SK-N-SH (cell line): ENCODE results near the gene DNMBP.

Experiments used
- CHD2 ChIP-seq: fragments of 150-350 bp; IDR thresholded peaks from 2 replicates; pipeline ENCODE4 v1.6.1; 2018; ENCODE audit warnings: low read length; ENCODE audit not compliant: partially characterized antibody
- CTCF ChIP-seq: fragments of 200-600 bp; sonication (generic); IDR thresholded peaks from 2 replicates; pipeline ENCODE4 v1.6.1; 2017; ENCODE audit warnings: antibody characterized with exemption, mild to moderate bottlenecking, moderate library complexity
- ELF1 ChIP-seq: IDR thresholded peaks from 2 replicates; pipeline ENCODE4 v1.4.0; 2012
- EP300 ChIP-seq, 2 experiments: IDR thresholded peaks; 2 replicates each; pipeline versions ENCODE4 v1.4.0 to v1.6.1; 2012; ENCODE audit warnings: borderline replicate concordance in 1 of 2, low read depth in 1 of 2, low read length in 1 of 2
- EZH2phosphoT487 ChIP-seq: fragments of 200-600 bp; sonication (generic); IDR thresholded peaks from 2 replicates; pipeline ENCODE4 v1.6.1; 2017; ENCODE audit warnings: low read depth, mixed run types, mild to moderate bottlenecking, antibody characterized with exemption, moderate library complexity, borderline replicate concordance
- JUND ChIP-seq: IDR thresholded peaks from 2 replicates; pipeline ENCODE4 v1.4.0; 2012
- MAX ChIP-seq: IDR thresholded peaks from 2 replicates; pipeline ENCODE4 v1.4.0; 2012; ENCODE audit warnings: low read depth
- NFIC ChIP-seq: IDR thresholded peaks from 2 replicates; pipeline ENCODE4 v1.4.0; 2012; ENCODE audit warnings: borderline replicate concordance
- PBX3 ChIP-seq: IDR thresholded peaks from 2 replicates; pipeline ENCODE4; 2012
- POLR2AphosphoS5 ChIP-seq: IDR thresholded peaks from 2 replicates; pipeline ENCODE4 v1.6.1; 2012; ENCODE audit warnings: low read depth, low read length
- YY1 ChIP-seq: IDR thresholded peaks from 2 replicates; pipeline ENCODE4 v1.4.0; 2012; ENCODE audit warnings: low read depth, mild to moderate bottlenecking
- ZBTB33 ChIP-seq: IDR thresholded peaks from 2 replicates; pipeline ENCODE4 v1.4.0; 2012; ENCODE audit warnings: low read depth, borderline replicate concordance
- TF ChIP-seq, protein P1 (sequence below): fragments of 150-350 bp; IDR thresholded peaks from 2 replicates; pipeline ENCODE4 v1.6.1; 2017; ENCODE audit warnings: antibody characterized with exemption, low read length, low read depth, borderline replicate concordance

- TF ChIP-seq PBX3, result 0 out of 2 replicates have a peak, but pooled peaks have one; percentile 28
- TF ChIP-seq, protein P1, sequence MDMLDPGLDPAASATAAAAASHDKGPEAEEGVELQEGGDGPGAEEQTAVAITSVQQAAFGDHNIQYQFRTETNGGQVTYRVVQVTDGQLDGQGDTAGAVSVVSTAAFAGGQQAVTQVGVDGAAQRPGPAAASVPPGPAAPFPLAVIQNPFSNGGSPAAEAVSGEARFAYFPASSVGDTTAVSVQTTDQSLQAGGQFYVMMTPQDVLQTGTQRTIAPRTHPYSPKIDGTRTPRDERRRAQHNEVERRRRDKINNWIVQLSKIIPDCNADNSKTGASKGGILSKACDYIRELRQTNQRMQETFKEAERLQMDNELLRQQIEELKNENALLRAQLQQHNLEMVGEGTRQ, result no peak
- TF ChIP-seq POLR2AphosphoS5, result peak; percentile 58; the same call in 1 of the 2 replicates
- TF ChIP-seq CTCF, result no peak
- TF ChIP-seq CHD2, result no peak
- TF ChIP-seq ELF1, result no peak; the same call in 1 of the 2 replicates
- peak; percentile 31 to 51; a peak in 1 of 4 replicates for TF ChIP-seq EP300 (IDR thresholded peaks at IDR 0.05; ENCODE audit: borderline replicate concordance in 1 of 2, low read depth in 1 of 2, low read length in 1 of 2)
- TF ChIP-seq EZH2phosphoT487, result no peak
- TF ChIP-seq JUND, result peak; percentile 26; the same call in 1 of the 2 replicates
- no peak for TF ChIP-seq YY1
- no peak for TF ChIP-seq MAX
- peak; percentile 78 for TF ChIP-seq NFIC
- no peak for TF ChIP-seq ZBTB33
Measured at GRCh38 chr10:99996671-99997648, 12.8 kb downstream of the DNMBP start.
